CD4-positive, alpha-beta T cell (primary cell): ENCODE measurements around the gene ALX3. TPM values are rescaled to one million over a fixed set of nuclear protein-coding genes. Genes with fewer than 3 reads are reported as not detected.

ENCODE experiments used
- ATAC-seq: fragments of 200-7000 bp; cut with Tn5 transposase; one replicate; pipeline ENCODE4 v1.10.0; 2022; ENCODE audit warnings: mild to moderate bottlenecking; ENCODE audit not compliant: poor library complexity
- CTCF ChIA-PET: fragments of 350-600 bp; sonication (Branson Sonifier 250); formaldehyde crosslinking; loops from one replicate; lab custom pipeline; 2021; ENCODE audit warnings: antibody characterized with exemption, inconsistent platforms; lab: Charles Lee
- POLR2A ChIA-PET: fragments of 350-600 bp; sonication (Branson Sonifier 250); formaldehyde crosslinking; loops from one replicate; lab custom pipeline; 2021; ENCODE audit warnings: antibody characterized with exemption, inconsistent platforms; lab: Charles Lee
- DNase-seq, 14 experiments: peaks; one replicate each; pipeline ENCODE4 v3.0.0-alpha.2; 2013 to 2020; ENCODE audit warnings: mixed read lengths in 2 of 14
- H3K27ac ChIP-seq, 2 donors: one replicate each; pipeline versions ENCODE4 v1.5.1 to v1.7.0; 2013; ENCODE audit warnings: low read length in 2 of 2, low read depth in 1 of 2, mild to moderate bottlenecking in 1 of 2
- H3K27me3 ChIP-seq, 2 experiments: 1 replicate in 1 of 2; 2 replicates in 1 of 2; pipeline versions ENCODE4 v1.6.1 to v1.7.0; 2013; ENCODE audit warnings: low read length in 2 of 2, control low read depth in 1 of 2, mild to moderate bottlenecking in 1 of 2, moderate library complexity in 1 of 2; ENCODE audit not compliant: insufficient read depth in 2 of 2, control insufficient read depth in 1 of 2
- H3K36me3 ChIP-seq: one replicate; pipeline ENCODE4 v1.6.1; 2013; ENCODE audit warnings: low read length, control low read depth; ENCODE audit not compliant: insufficient read depth
- H3K4me1 ChIP-seq: one replicate; pipeline ENCODE4 v1.6.1; 2013; ENCODE audit warnings: low read length, control low read depth; ENCODE audit not compliant: insufficient read depth
- H3K4me3 ChIP-seq: one replicate; pipeline ENCODE4 v1.5.1; 2013; ENCODE audit warnings: mild to moderate bottlenecking, low read length, moderate library complexity
- H3K9me3 ChIP-seq, 2 experiments: 1 replicate in 1 of 2; 2 replicates in 1 of 2; pipeline versions ENCODE4 v1.6.1 to v1.7.0; 2013; ENCODE audit warnings: low read length in 2 of 2, mild to moderate bottlenecking in 2 of 2, control low read depth in 1 of 2, moderate library complexity in 1 of 2; ENCODE audit not compliant: control insufficient read depth in 1 of 2, insufficient read depth in 1 of 2
- H3K27ac Mint-ChIP-seq: one replicate; pipeline ENCODE4 v1.8.0; 2020; ENCODE audit warnings: mixed read lengths
- H3K27me3 Mint-ChIP-seq: one replicate; pipeline ENCODE4 v1.8.0; 2021; ENCODE audit warnings: mixed read lengths
- H3K36me3 Mint-ChIP-seq: one replicate; pipeline ENCODE4 v1.8.0; 2021; ENCODE audit warnings: low read depth, mixed read lengths
- H3K4me1 Mint-ChIP-seq: one replicate; pipeline ENCODE4 v1.8.0; 2021; ENCODE audit warnings: low read depth, mixed read lengths
- H3K4me3 Mint-ChIP-seq: one replicate; pipeline ENCODE4 v1.8.0; 2020; ENCODE audit warnings: mild to moderate bottlenecking, mixed read lengths
- H3K9me3 Mint-ChIP-seq: one replicate; pipeline ENCODE4 v1.8.0; 2020; ENCODE audit warnings: mixed read lengths
- CTCF ChIP-seq: fragments of 200-600 bp; IDR thresholded peaks from one replicate; pipeline ENCODE4 v1.8.0; 2022; ENCODE audit warnings: antibody characterized with exemption, mild to moderate bottlenecking
- intact Hi-C, 2 experiments: fragments of 100-400 bp; cut with DNase I in 1 of 2; cut with micrococcal nuclease in 1 of 2; formaldehyde crosslinking; loops; one replicate each; pipeline versions ENCODE4 v1.15.1 to v1.9.0; 2023 to 2025; cut with DNase I, micrococcal nuclease
- total RNA-seq, 174 experiments: library from RNA in 2 of 174; stranded (reverse) in 2 of 174; gene quantifications; one replicate each; pipeline ENCODE4 v1.2.3 and lab custom pipeline; 2021 to 2026

Gene ALX3
- total RNA-seq, 2 experiments from 2014 or later = not detected

- ChIA-PET POLR2A (no interaction called here), CTCF (interaction anchor here (0.6 to 1.4 kb wide), 11 partner anchors 13 to 408 kb away, joined by 3 to 8 read pairs (median 3); no protein-coding TSS in a partner anchor)
- no peaks in the 10 kb centered on the region for H3K36me3 ChIP-seq
- peaks cover 6% of the 10 kb centered on the region for H3K4me1 Mint-ChIP-seq
- DNase-seq (peak in 9 of 14 experiments; percentile 18 to 70 (median 33)), ATAC-seq (peak; percentile 73)
- H3K27ac ChIP-seq = no peak overlapping the region
- peaks cover 19% of the 10 kb centered on the region for H3K4me1 ChIP-seq
- H3K36me3 Mint-ChIP-seq = no peaks in the 10 kb centered on the region
- H3K9me3 ChIP-seq = peaks cover 0 to 5% of the 10 kb centered on the region in 2 experiments
- no peak overlapping the region for H3K27ac Mint-ChIP-seq
- no peak overlapping the region for H3K4me3 ChIP-seq
- H3K4me3 Mint-ChIP-seq = peak overlapping the region; percentile 36
- peaks cover 53% of the 10 kb centered on the region for H3K27me3 Mint-ChIP-seq
- peak; percentile 60 for TF ChIP-seq CTCF
- intact Hi-C loops = loop anchor here (1.0 to 5.0 kb wide), 2 partner anchors 374 to 408 kb away; no protein-coding TSS in a partner anchor
- H3K9me3 Mint-ChIP-seq = no peaks in the 10 kb centered on the region
- peaks cover 26 to 32% of the 10 kb centered on the region in 2 experiments for H3K27me3 ChIP-seq
Observed at GRCh38 chr1:110087812-110088738, 17.6 kb upstream of the ALX3 start.

- Histone ChIP-seq H3K27me3 (peaks cover 34 to 43% of the 10 kb centered on the region in 2 experiments), H3K4me3 (no peak overlapping the region), H3K36me3 (no peaks in the 10 kb centered on the region), H3K27ac (no peak overlapping the region), H3K9me3 (peaks cover 0 to 5% of the 10 kb centered on the region in 2 experiments), H3K4me1 (peaks cover 21% of the 10 kb centered on the region)
- intact Hi-C loops = loop anchor here in 1 of 2 experiments (5.0 kb wide), 1 partner anchor 375 kb away; no protein-coding TSS in a partner anchor
- ATAC-seq (no peak), DNase-seq (no peak)
- Mint-ChIP-seq H3K27me3 (peaks cover 64% of the 10 kb centered on the region), H3K36me3 (no peaks in the 10 kb centered on the region), H3K4me3 (no peak overlapping the region), H3K4me1 (peaks cover 6% of the 10 kb centered on the region), H3K9me3 (no peaks in the 10 kb centered on the region), H3K27ac (no peak overlapping the region)
- ChIA-PET POLR2A (no interaction called here), CTCF (interaction anchor here (1.0 kb wide), 1 partner anchor 12 kb away, joined by 3 read pairs; no protein-coding TSS in a partner anchor)
- TF ChIP-seq CTCF = no peak
Observed at GRCh38 chr1:110086961-110087360, 16.5 kb upstream of the ALX3 start.

- ATAC-seq = no peak
- peaks cover 6% of the 10 kb centered on the region for H3K4me1 Mint-ChIP-seq
- DNase-seq = no peak
- Histone ChIP-seq H3K27ac (no peak overlapping the region), H3K9me3 (peaks cover 0 to 5% of the 10 kb centered on the region in 2 experiments), H3K36me3 (no peaks in the 10 kb centered on the region), H3K4me3 (no peak overlapping the region), H3K4me1 (peaks cover 21% of the 10 kb centered on the region), H3K27me3 (peaks cover 34 to 44% of the 10 kb centered on the region in 2 experiments)
- peaks cover 74% of the 10 kb centered on the region for H3K27me3 Mint-ChIP-seq
- H3K9me3 Mint-ChIP-seq = no peaks in the 10 kb centered on the region
- peak overlapping the region; percentile 55 for H3K4me3 Mint-ChIP-seq
- no peak overlapping the region for H3K27ac Mint-ChIP-seq
- CTCF ChIA-PET = no interaction called here
- H3K36me3 Mint-ChIP-seq = no peaks in the 10 kb centered on the region
- intact Hi-C loops = loop anchor here in 1 of 2 experiments (5.0 kb wide), 1 partner anchor 377 kb away; no protein-coding TSS in a partner anchor
- POLR2A ChIA-PET = no interaction called here
- TF ChIP-seq CTCF = no peak
Observed at GRCh38 chr1:110085671-110086070, 15.2 kb upstream of the ALX3 start.
